K562 treated with DMSO at 1 percent for 4 hours (cell line): ENCODE data around the gene KCNH4. TPM values are rescaled to one million over a fixed set of nuclear protein-coding genes. Genes with fewer than 3 reads are reported as not detected.

ENCODE experiments used
- total RNA-seq: library from RNA; unstranded; fragments of 300-600 nt; gene quantifications from 2 replicates; pipeline ENCODE4 v1.2.3, GENCODE V29; 2022; ENCODE audit not compliant: insufficient read depth

KCNH4 gene
- total RNA-seq, result 0.30 and 0.32 TPM in 2 replicates

DNA sequence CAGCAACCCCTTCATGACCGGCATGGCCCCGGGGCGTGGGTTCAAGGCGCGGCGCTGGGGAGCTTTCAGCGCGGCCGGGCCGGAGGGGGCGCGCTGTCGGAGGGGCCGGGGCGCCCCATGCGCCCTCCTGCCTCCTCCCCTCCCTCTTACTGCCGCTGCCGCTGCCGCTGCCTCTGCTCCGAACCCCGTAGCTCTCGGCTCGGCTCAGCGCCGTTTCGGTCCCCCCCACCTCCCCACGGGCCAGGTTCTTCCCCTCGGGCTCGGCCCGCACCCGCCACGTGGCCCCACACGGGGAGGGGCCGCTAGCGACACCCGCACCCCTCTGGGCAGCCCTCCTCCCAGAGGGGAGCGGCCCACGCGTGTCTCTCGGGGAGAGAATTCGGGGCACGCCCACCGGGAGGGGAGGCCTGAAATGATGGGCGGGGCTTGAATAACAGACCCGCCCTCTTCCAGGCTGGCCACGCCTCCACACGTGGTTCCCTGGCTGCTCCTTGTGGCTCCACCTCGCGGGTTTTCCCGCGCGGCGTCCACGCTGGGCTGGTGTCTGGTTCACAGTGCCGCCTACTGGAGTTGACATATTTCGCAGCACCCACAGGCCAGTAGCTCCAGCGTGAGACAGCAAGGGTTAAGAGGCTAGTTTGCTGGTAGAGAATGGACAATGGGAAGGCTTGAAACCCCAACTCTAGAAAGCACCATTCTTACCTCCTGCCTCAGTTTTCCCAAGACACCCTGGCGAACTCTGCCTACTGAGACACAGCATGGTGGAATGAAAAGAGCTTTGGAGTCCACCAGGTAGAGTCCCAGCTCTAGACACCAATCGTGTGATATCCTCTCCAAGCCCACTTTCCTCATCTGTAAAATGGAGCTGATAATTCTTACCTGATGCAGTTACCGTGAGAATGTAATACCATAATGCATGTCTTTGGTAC is at the start of gene KCNH4:
Gene KCNH4 (minus strand): TSS at position 221 of the 929 bp plus-strand sequence. CDS start 197 bp downstream, at position 24.

DNA sequence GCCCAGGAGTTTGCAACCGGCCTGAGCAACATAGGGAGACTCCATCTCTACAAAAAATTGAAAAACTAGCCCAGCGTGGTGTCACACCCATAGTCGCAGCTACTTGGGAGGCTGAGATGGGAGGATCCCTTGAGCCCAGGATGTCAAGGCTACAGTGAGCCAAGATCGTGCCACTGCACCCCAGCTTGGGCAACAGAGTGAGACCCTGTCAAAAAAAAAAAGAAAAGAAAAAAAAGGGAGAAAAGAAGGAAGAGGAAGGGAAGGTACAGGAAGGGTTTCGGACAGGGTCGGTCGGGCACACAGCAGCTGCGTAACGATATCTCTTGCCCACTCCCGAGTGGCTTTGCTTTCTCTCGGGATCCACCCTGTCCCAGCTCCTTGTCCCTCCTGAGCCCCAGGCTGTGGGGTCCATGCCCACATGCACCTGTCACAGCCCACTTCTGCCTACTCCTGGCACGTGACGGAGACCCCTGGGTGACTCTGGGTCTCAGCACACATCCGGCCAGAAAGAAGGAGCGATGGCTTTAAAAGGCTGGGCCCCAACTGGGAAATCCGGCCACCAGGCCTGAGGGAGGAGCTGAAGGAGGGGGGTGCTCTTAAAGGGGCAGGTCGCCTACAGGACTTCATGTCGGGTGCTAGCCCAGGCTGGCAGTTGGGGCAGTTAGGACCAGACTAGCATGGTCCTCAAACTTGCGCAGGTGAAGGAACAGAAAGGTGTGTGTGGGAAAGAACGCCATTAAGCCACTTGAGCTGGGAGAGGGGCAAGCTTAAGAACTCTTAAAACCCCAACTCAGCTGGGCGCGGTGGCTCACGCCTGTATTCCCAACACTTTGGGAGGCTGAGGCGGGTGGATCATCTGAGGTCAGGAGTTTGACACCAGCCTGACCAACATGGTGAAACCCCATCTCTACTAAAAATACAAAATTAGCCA is 13.3 kb upstream of the KCNH4 start, which contains the start of gene GHDC:
Gene GHDC (minus strand): TSS at position 526 of the 931 bp plus-strand sequence. CDS start 913 bp downstream, outside the sequence.

DNA sequence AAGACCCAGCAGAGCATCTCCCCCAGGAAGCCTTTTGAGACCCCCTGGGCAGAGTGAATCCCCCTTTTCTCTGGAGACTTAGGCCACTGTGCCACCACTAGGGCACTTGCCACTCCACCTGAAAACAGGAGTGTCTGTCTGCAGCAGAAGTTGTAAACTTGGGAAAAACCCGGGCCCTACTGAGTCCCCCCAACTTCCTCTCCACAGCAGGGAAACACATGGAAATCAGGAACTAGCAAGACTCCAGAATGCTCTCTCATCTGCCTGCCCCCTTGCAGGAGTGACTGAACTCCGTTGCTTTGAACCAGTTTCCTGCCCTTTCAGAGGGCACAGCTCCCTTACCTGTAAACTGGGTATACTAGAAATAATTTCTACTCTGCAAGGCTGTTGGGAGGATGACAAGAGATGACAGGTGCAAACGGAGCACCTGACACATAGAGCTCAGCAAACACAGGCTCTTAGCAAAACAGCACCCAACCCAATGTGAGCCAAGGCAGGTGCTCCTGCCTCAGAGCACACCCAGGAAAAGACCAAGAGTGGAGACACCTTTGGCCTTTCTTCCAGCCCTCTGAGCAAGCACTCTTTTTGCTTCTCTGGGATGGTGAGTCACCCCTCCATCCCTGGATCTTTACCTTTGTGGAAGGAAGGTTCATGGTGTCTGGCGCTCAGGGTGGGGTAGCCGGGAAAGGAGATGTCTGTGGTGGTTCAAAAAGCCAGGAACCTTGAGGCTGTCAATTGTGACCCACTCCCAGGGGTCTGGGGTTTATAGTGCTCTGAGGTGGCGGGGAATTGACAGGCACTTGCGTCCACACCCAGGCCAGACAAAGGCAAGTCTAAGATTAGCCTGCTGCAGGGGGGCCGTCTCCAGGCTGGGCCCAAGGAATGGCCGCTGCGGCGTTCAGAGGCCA is 4.0 kb upstream of the KCNH4 start, which contains the start of gene HCRT:
Gene HCRT (minus strand): TSS at position 740 of the 908 bp plus-strand sequence. CDS start 87 bp downstream, at position 653.

DNA sequence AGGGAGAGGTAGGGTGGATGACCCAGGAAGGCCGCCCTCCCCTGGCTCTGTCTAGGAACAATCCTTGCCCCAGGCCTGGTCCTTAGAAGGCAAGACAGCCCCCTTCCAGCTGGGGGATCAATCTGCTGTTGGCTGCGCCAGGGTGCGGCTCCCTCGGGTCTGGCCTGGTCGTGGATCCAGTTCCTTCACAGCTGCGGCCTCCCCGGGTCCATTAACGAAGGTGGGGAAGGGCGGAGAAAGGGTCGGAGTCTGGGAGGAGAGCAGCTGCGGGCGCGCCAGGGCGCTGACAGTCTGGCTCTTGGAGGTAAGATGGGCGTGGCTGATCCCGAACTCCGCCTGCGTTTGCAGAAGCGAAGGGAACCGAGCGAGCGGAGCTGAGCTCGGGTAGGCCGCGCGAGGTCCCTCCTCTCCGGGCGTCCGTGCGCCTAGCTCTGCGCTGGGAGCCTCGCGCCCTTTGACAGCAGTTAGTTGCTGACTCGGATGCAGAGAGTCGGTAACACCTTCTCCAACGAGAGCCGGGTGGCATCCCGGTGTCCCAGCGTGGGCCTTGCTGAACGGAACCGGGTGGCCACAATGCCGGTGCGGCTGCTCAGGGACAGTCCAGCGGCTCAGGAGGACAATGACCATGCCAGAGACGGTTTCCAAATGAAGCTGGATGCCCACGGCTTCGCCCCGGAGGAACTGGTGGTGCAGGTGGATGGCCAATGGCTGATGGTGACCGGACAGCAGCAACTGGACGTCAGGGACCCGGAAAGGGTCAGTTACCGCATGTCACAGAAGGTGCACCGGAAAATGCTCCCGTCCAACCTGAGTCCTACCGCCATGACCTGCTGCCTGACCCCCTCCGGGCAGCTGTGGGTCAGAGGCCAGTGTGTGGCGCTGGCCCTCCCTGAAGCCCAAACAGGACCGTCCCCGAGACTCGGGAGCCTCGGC is 58.3 kb downstream of the KCNH4 start, which contains the start of gene HSPB9:
Gene HSPB9 (plus strand): TSS at position 434 of the 933 bp plus-strand sequence. CDS start 47 bp downstream, at position 481.

DNA sequence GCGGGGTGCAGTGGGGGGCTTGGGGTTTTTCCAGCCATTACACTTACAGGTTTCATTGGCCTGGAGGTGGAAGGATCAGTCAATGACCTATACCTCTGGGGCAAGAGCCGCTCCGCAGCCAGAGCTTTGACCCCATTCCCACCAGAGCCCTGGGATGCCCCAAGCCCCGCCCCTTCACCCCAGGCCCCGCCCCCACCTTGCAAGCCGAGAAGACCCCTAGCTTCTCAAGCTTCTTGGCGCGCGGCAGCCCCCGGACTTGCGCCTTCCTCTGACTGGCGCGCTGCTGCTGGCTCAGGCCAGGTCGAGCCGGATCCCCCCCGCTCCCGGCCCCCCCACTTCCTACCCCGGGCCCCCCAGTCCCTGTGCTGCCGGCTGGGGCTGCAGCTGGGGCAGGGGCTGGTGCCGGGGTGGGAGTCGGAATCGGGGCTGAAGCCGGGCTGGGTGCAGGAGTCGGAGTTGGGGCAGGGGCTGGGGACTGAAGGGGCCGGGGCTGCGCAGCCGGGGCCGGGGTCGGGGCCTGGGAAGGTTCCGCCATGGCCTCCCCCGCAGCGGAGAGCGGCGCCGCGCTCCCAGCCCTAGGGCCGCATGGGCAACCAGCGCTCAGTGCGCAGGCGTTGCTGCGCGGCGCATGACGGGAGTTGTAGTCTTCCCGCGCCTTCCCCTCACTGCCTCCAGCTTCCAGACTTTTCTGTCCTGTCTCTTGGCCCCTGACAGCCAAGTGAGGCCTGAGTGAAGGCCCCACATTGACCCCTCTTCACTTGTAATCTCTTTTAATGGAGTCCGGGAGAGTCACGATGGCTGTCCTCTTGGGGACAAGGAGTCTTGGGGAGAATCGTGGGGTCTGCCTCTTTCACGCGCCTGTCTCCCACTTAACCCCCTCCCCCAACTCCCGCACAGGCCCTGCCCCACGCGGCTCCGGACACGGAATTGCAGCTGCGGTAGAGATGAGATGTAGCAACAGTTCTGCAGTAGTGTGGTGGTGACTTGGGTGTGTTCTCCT is 59.9 kb downstream of the KCNH4 start, which contains the start of gene KAT2A:
Gene KAT2A (minus strand): TSS at position 598 of the 1,000 bp plus-strand sequence. CDS start 63 bp downstream, at position 535.

DNA sequence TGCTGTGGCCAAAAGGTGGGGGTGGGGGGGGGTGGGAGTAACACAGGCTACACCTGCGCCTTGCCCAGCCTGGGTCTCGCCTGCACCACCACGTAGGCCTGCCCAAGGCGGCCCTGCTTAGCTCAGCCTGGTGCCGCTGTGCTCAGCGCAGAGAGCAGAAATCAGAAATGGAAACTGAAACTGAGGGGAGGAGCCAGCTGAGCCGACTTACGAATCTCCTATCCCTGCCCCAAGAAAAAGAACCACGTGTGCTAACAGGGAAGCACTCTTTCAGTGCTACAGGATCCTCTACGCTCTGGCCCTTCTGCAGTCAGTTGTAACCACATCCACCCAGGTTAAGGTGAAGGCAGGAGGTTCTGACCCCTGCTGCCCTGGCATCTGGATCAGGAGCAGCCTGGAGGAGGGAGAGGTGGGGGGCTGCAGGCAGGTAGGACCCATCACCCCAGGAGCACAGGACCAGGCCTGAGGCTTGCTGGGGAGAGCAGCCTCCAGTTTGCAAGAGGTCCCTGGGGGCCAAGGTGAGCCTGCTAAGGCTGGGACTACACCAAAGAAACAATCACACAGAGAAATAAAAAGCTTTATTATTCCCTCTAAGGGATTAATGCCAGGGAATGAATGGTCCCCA is 68.3 kb downstream of the KCNH4 start, which contains the start of gene DHX58:
Gene DHX58 (minus strand): TSS at position 163 of the 625 bp plus-strand sequence. CDS start 822 bp downstream, outside the sequence.

Other genes starting within 250 kb of the KCNH4 start
- 29.4 and 34.0 TPM in 2 replicates for gene CNP, start 214.3 kb downstream of the KCNH4 start, total RNA-seq
- 98.6 and 99.6 TPM in 2 replicates for gene DNAJC7, start 163.7 kb downstream of the KCNH4 start, total RNA-seq
- 91.8 and 106 TPM in 2 replicates for gene NKIRAS2, start 161.1 kb downstream of the KCNH4 start, total RNA-seq
- gene C17orf113, start 130.5 kb downstream of the KCNH4 start, total RNA-seq, result 1.1 and 1.4 TPM in 2 replicates
- gene ZNF385C, start 82.7 kb downstream of the KCNH4 start, total RNA-seq, result 0.94 and 2.1 TPM in 2 replicates
- 6.7 and 6.9 TPM in 2 replicates for gene DHX58, start 68.4 kb downstream of the KCNH4 start, total RNA-seq
- gene KAT2A, start 59.8 kb downstream of the KCNH4 start, total RNA-seq, result 24.1 and 42.8 TPM in 2 replicates
- gene HSPB9, start 58.3 kb downstream of the KCNH4 start, total RNA-seq, result 0.98 TPM in 1 of 2 replicates, not detected in the other
- gene RAB5C, start 26.2 kb downstream of the KCNH4 start, total RNA-seq, result 137 and 153 TPM in 2 replicates
- not detected in 2 replicates for gene HCRT, start 4.3 kb upstream of the KCNH4 start, total RNA-seq
- 21.9 and 25.3 TPM in 2 replicates for gene GHDC, start 13.4 kb upstream of the KCNH4 start, total RNA-seq
- gene STAT5B, start 95.2 kb upstream of the KCNH4 start, total RNA-seq, result 66.4 and 69.2 TPM in 2 replicates
- 95.5 and 97.4 TPM in 2 replicates for gene STAT5A, start 107.4 kb upstream of the KCNH4 start, total RNA-seq
- gene STAT3, start 207.3 kb upstream of the KCNH4 start, total RNA-seq, result 75.1 and 79.1 TPM in 2 replicates
- gene CAVIN1, start 242.1 kb upstream of the KCNH4 start, total RNA-seq, result 71.3 and 82.9 TPM in 2 replicates